ENCODE data around the gene ACOT9.
"Not testable (repeated sequence)": the region's sequence is repeated elsewhere in the genome, so short reads cannot be mapped to it uniquely, and the experiment has no call there.

Gene ACOT9

DNA sequence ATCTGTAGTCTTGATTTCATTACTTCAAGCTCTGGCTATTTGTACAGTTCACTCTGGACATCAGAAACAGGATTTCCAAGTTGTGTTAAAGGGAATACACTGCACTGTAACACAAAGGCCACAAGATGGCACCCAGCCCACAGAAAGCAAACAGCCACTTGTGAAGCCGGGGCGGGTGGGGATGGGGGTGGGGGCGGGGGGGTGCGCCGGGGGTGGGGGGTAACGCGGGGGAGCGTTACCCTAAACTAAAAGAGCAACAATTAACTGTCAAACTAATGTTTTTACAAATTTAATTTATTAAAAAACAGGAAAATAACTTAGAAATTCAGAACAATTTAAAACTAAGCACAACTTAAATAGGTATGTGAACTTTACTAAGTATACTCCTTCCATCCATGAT lies 48.5 kb downstream of the ACOT9 start:
- CTCF ChIA-PET: interaction anchor here (0.7 to 5.8 kb wide), 10 partner anchors 9 to 230 kb away, joined by 3 to 64 read pairs (median 4); partner anchors contain the start of genes APOO and CXorf58
- TF ChIP-seq, protein P1, sequence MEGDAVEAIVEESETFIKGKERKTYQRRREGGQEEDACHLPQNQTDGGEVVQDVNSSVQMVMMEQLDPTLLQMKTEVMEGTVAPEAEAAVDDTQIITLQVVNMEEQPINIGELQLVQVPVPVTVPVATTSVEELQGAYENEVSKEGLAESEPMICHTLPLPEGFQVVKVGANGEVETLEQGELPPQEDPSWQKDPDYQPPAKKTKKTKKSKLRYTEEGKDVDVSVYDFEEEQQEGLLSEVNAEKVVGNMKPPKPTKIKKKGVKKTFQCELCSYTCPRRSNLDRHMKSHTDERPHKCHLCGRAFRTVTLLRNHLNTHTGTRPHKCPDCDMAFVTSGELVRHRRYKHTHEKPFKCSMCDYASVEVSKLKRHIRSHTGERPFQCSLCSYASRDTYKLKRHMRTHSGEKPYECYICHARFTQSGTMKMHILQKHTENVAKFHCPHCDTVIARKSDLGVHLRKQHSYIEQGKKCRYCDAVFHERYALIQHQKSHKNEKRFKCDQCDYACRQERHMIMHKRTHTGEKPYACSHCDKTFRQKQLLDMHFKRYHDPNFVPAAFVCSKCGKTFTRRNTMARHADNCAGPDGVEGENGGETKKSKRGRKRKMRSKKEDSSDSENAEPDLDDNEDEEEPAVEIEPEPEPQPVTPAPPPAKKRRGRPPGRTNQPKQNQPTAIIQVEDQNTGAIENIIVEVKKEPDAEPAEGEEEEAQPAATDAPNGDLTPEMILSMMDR (IDR thresholded peaks at IDR 0.05; ENCODE audit: control extremely low read depth, extremely low read depth, low read depth, missing control alignments): peak; percentile 51
- peak; percentile 67 for DNase-seq (ENCODE audit: extremely low spot score)

DNA sequence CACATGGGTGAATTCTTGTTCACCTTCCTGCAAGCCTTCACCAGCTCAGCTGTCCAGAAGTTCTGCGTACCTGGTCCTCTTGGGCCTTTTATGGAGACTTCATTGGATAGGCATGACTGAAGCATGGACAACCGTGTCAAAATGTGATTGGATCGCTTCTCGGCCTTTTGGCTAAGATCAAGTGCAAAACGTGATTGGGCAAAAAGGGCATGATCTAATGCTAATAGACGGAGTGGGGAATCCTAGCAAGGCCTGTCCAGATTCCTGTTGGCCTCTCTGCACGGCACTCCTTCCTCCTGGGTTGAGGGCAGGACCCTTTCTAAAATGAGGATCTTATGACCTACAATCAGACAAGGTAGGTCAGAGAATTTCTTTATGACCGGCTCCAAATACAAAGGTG lies 50.9 kb downstream of the ACOT9 start:
- CTCF ChIA-PET: interaction anchor here (1.6 to 5.8 kb wide), 2 partner anchors 210 to 213 kb away, joined by 3 to 64 read pairs; no protein-coding TSS in a partner anchor
- POLR2A ChIA-PET: no interaction called here
- TF ChIP-seq, protein P1 (IDR thresholded peaks at IDR 0.05; ENCODE audit: control extremely low read depth, extremely low read depth, low read depth, missing control alignments): no peak
- no peak for DNase-seq (ENCODE audit: extremely low spot score)

More for the DNA sequence above, 48.5 kb downstream of the ACOT9 start:
- POLR2A ChIA-PET: no interaction called here

DNA sequence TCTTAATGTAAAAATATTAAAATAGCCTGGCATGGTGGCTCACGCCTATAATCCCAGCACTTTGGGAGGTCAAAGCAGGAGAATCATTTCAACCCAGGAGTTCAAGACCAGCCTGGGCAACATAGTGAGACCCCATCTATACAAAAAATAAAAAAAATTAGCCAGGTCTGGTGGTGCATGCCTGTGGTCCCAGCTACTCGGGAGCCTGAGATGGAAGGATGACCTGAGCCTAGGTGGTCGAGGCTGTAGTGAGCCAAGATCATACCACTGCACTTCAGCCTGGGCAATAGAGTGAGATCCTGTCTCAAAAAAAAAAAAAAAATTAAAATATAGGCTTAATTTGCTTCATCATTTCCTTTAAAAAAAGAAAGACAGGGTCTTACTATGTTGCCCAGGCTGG lies 66.6 kb downstream of the ACOT9 start:
- CTCF ChIA-PET; POLR2A ChIA-PET; DNase-seq (ENCODE audit: extremely low spot score): not testable (repeated sequence)

DNA sequence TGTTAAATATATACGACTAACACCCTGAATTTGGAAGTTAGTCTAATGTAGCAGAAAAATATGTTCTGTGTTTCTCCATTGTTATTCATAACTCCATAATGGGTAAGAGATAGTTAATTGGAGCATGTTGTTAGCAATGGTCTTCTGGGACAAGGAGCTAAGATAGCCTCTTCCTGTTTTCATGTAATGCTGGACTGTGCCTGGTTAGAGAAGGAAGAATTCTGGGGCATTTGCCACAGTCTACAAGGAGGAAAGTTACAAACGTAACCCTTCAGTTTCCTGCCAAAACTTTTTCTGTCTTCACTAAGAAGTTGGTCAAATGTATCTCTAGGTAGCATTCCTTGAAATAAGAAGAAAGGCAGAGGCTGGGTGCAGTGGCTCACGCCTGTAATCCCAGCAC lies 70.0 kb downstream of the ACOT9 start:
- CTCF ChIA-PET: interaction anchor here (1.4 kb wide), 1 partner anchor 9 kb away, joined by 4 read pairs; no protein-coding TSS in a partner anchor
- TF ChIP-seq, protein P1 (IDR thresholded peaks at IDR 0.05; ENCODE audit: control extremely low read depth, extremely low read depth, low read depth, missing control alignments): no peak
- POLR2A ChIA-PET: no interaction called here

DNA sequence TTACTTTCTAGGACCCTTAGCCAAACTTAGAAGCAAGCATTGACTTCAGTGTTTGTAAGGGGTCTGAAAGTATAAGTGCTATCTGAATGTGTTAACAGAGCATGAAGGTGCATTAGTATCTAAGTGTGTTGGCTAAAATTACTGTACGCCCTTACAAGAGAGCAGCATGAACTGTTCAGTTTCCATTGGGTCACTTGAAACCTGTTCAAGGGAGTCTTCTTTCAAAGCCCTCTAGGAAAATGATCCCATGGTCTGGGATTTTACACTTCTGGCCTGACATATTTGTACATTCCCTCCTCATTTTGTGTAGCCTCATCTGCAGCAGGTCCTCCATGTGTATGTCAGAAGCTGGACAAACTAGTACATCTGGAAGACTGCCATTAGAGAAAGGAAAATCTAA lies 72.5 kb downstream of the ACOT9 start:
- no peak for DNase-seq (ENCODE audit: extremely low spot score)
- TF ChIP-seq, protein P1 (IDR thresholded peaks at IDR 0.05; ENCODE audit: control extremely low read depth, extremely low read depth, low read depth, missing control alignments): no peak
- ChIA-PET POLR2A (no interaction called here), CTCF (no interaction called here)

More for the DNA sequence above, 70.0 kb downstream of the ACOT9 start:
- DNase-seq (ENCODE audit: extremely low spot score): no peak

DNA sequence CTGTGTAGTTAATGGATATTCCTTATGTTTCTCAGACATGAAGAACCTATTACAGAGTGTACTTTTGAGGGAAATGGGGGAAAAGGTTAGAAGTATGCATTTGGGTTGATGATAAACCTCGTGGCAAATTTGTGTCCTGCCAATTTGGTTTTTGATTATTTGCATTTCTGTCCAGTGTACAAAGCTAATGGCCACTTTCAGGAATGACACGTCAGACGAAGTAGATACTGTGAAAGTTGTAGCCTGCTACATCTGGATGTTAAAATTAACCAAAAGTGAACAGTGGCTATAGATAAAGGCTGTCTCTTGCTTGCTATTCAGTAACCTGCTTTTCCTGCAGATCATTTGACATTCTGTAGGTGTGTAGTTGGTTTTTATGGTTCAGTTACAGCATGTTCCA lies 74.7 kb downstream of the ACOT9 start:
- CTCF ChIA-PET: interaction anchor here (1.4 kb wide), 1 partner anchor 89 kb away, joined by 3 read pairs; no protein-coding TSS in a partner anchor
- DNase-seq (ENCODE audit: extremely low spot score): no peak
- TF ChIP-seq, protein P1 (IDR thresholded peaks at IDR 0.05; ENCODE audit: control extremely low read depth, extremely low read depth, low read depth, missing control alignments): no peak
- POLR2A ChIA-PET: no interaction called here

DNA sequence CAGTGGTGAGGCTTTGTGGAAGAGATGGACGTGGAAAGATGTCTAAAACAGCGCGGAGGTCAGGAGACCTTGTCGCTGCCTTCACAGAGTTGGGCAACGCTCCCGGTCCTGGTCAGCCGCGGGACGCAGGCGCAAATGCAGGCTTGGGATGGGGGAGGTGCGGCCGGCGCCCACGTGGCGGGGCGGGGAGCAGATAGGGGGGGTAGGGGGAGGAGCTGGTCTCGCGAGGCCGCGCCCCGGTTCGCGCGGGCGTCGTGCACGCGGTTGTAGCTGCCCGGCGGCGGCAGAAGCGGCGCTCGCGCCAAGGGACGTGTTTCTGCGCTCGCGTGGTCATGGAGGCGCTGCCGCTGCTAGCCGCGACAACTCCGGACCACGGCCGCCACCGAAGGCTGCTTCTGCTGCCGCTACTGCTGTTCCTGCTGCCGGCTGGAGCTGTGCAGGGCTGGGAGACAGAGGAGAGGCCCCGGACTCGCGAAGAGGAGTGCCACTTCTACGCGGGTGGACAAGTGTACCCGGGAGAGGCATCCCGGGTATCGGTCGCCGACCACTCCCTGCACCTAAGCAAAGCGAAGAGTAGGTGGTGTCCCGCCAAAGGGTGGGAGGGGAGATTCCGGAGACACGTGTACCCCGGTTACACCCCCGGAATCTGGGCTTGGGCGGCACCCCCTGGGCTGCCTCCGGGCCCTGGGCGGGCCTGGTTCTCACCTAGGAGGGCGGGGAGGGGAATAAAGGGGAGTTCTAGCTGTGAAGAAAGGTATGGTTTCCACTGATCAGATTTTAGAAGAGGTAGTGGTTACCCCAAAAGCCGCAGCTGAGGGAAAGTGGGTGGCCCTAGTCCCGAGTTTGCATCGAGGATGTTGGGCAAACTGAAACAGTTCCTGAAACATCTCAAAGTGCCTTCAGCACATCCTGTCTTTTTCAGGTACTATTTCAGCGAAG lies 75.6 kb downstream of the ACOT9 start, which contains the start of gene PRDX4:
TSS of gene PRDX4 (plus strand) at position 255 of the 939 bp plus-strand sequence. CDS start at position 333, 78 bp downstream.
- POLR2A ChIA-PET: interaction anchor here (0.7 kb wide), 1 partner anchor 115 kb away, joined by 3 read pairs; the partner anchor contains the start of gene SAT1
- DNase-seq (ENCODE audit: extremely low spot score): peak; percentile 85
- CTCF ChIA-PET: interaction anchor here (1.4 to 1.9 kb wide), 2 partner anchors 89 to 234 kb away, joined by 3 to 8 read pairs; no protein-coding TSS in a partner anchor
- TF ChIP-seq, protein P1 (IDR thresholded peaks at IDR 0.05; ENCODE audit: control extremely low read depth, extremely low read depth, low read depth, missing control alignments): no peak
